ENCODE results near the gene NAA10. TPM values are rescaled to one million over a fixed set of nuclear protein-coding genes. Genes with fewer than 3 reads are reported as not detected.

Gene NAA10
- total and polyA plus RNA-seq, 3 experiments from 2014 or later: 105 to 162 (median 160) TPM

DNA sequence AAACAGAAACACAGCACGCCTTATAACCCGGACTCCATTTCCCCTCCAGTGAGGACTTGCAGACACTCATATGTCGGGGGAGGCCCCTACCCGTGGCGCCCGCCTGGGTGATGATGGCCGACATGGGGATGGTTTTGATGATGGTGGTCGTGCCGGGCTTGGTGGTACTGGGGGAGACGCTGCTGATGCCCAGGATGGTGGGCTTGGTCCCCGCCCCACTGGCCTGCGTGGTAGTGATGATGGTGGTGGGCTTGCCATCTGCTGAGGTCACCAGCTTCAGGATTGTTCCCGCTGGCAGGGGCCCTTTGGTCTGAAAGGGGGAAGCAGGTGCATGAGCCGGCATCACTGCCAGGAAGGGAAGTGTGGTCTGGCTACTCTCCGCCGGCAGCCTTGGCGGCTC, 22.4 kb upstream of the NAA10 start:
- H3K27ac Mint-ChIP-seq: no peak overlapping the region

GRCh38 chrX:153956044-153956907, 21.4 kb upstream of the NAA10 start:
- Histone ChIP-seq H3K27ac (ENCODE audit: low read depth, low read length) (no peak overlapping the region), H3K4me3 (ENCODE audit: low read length) (no peak overlapping the region), H3K36me3 (ENCODE audit: insufficient read depth, low read length) (peaks cover 16% of the 10 kb centered on the region), H3K9me3 (ENCODE audit: low read length) (no peaks in the 10 kb centered on the region), H3K27me3 (ENCODE audit: insufficient read depth, low read length, poor library complexity, severe bottlenecking) (no peaks in the 10 kb centered on the region), H3K4me1 (ENCODE audit: insufficient read depth, low read length) (peaks cover 7% of the 10 kb centered on the region)
- Mint-ChIP-seq H3K9me3 (no peaks in the 10 kb centered on the region), H3K27me3 (no peaks in the 10 kb centered on the region), H3K4me3 (no peak overlapping the region), H3K36me3 (peaks cover 0 to 80% (median 12%) of the 10 kb centered on the region in 3 donors), H3K4me1 (peaks cover 0 to 8% (median 6%) of the 10 kb centered on the region in 3 donors), H3K27ac (peak overlapping the region in 1 of 8 donors; percentile 42)
- DNase-seq: no peak
- ChIA-PET POLR2A (interaction anchor here (0.9 to 1.4 kb wide), 2 partner anchors 12 to 31 kb away, joined by 3 to 4 read pairs; no protein-coding TSS in a partner anchor), CTCF (no interaction called here)

More for the DNA sequence above, 22.4 kb upstream of the NAA10 start:
- CTCF ChIA-PET: interaction anchor here (1.0 kb wide), 1 partner anchor 10 kb away, joined by 3 read pairs; no protein-coding TSS in a partner anchor
- Histone ChIP-seq H3K4me1 (ENCODE audit: insufficient read depth, low read length) (peaks cover 7% of the 10 kb centered on the region), H3K36me3 (ENCODE audit: insufficient read depth, low read length) (peaks cover 20% of the 10 kb centered on the region), H3K27me3 (ENCODE audit: insufficient read depth, low read length, poor library complexity, severe bottlenecking) (no peaks in the 10 kb centered on the region), H3K9me3 (ENCODE audit: low read length) (no peaks in the 10 kb centered on the region), H3K27ac (ENCODE audit: low read depth, low read length) (no peak overlapping the region), H3K4me3 (ENCODE audit: low read length) (no peak overlapping the region)
- POLR2A ChIA-PET: interaction anchor here (1.4 kb wide), 1 partner anchor 32 kb away, joined by 4 read pairs; no protein-coding TSS in a partner anchor
- H3K9me3 Mint-ChIP-seq: no peaks in the 10 kb centered on the region
- H3K4me1 Mint-ChIP-seq: peaks cover 0 to 8% (median 4%) of the 10 kb centered on the region in 3 donors
- no peak for DNase-seq
- H3K4me3 Mint-ChIP-seq: no peak overlapping the region
- peaks cover 0 to 87% (median 10%) of the 10 kb centered on the region in 3 donors for H3K36me3 Mint-ChIP-seq
- no peaks in the 10 kb centered on the region for H3K27me3 Mint-ChIP-seq

- ChIA-PET CTCF (no interaction called here), POLR2A (interaction anchor here (0.9 kb wide), 1 partner anchor 13 kb away, joined by 3 read pairs; no protein-coding TSS in a partner anchor)
- H3K4me1 ChIP-seq (ENCODE audit: insufficient read depth, low read length): peaks cover 7% of the 10 kb centered on the region
- peaks cover 21% of the 10 kb centered on the region for H3K36me3 ChIP-seq (ENCODE audit: insufficient read depth, low read length)
- Mint-ChIP-seq H3K27me3 (no peaks in the 10 kb centered on the region), H3K4me3 (peak overlapping the region in 1 of 7 donors; percentile 10), H3K9me3 (no peaks in the 10 kb centered on the region), H3K27ac (peak overlapping the region in 2 of 8 donors; percentile 68 to 75), H3K36me3 (peaks cover 0 to 80% (median 14%) of the 10 kb centered on the region in 3 donors), H3K4me1 (peaks cover 0 to 8% (median 4%) of the 10 kb centered on the region in 3 donors)
- no peak overlapping the region for H3K4me3 ChIP-seq (ENCODE audit: low read length)
- DNase-seq: no peak
- H3K27ac ChIP-seq (ENCODE audit: low read depth, low read length): no peak overlapping the region
- H3K27me3 ChIP-seq (ENCODE audit: insufficient read depth, low read length, poor library complexity, severe bottlenecking): no peaks in the 10 kb centered on the region
- no peaks in the 10 kb centered on the region for H3K9me3 ChIP-seq (ENCODE audit: low read length)
These were observed 20.4 kb upstream of the NAA10 start for GRCh38 chrX:153955228-153955732.

GRCh38 chrX:153954558-153955227, 19.9 kb upstream of the NAA10 start:
- Mint-ChIP-seq H3K4me3 (peak overlapping the region in 1 of 7 donors; percentile 63), H3K4me1 (peaks cover 0 to 8% (median 4%) of the 10 kb centered on the region in 3 donors)
- CTCF ChIA-PET: no interaction called here

DNA sequence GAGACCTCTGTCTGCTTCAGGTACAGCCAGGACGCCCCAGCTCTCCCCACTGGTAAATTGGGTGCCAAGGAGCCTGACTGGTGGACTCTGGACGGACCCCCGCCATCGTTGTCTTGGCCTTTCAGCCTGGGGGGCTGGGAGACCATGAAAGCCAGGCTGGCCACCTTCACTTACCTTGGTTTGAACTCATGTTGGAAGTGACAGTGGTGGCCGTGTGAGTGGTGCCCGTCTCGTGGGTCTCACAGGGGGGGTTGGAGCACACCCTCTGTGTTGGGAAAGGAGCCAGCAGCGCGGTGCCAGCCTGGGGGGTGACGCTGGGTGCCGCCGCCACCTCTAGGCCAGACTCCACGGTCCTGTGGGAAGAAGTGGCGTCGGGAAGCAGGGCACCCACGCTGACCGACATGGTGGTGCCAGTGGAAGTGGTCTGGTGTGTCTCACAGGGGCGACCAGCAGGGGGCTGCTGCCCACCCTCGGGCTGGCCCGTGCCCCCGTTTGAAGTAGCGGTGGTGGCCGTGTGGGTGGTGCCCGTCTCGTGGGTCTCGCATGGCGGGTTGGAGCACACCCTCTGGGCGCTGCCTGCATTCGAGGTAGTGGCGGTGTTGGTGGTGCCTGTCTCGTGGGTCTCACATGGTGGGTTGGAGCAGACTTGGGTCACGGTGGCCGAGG, 19.2 kb upstream of the NAA10 start:
- CTCF ChIA-PET: interaction anchor here (0.6 to 10.4 kb wide), 4 partner anchors 10 to 537 kb away, joined by 3 to 230 read pairs (median 3); partner anchors contain the start of genes ARHGAP4 and SLC10A3
- Histone ChIP-seq H3K27me3 (ENCODE audit: insufficient read depth, low read length, poor library complexity, severe bottlenecking) (no peaks in the 10 kb centered on the region), H3K4me3 (ENCODE audit: low read length) (no peak overlapping the region), H3K9me3 (ENCODE audit: low read length) (no peaks in the 10 kb centered on the region), H3K36me3 (ENCODE audit: insufficient read depth, low read length) (peaks cover 21% of the 10 kb centered on the region), H3K4me1 (ENCODE audit: insufficient read depth, low read length) (peaks cover 7% of the 10 kb centered on the region), H3K27ac (ENCODE audit: low read depth, low read length) (no peak overlapping the region)
- POLR2A ChIA-PET: no interaction called here
- H3K4me1 Mint-ChIP-seq: peaks cover 0 to 8% (median 7%) of the 10 kb centered on the region in 3 donors
- H3K36me3 Mint-ChIP-seq: peaks cover 0 to 75% (median 15%) of the 10 kb centered on the region in 3 donors
- no peak overlapping the region for H3K4me3 Mint-ChIP-seq
- DNase-seq: no peak
- H3K9me3 Mint-ChIP-seq: no peaks in the 10 kb centered on the region
- no peaks in the 10 kb centered on the region for H3K27me3 Mint-ChIP-seq
- peak overlapping the region in 2 of 8 donors; percentile 23 to 63 for H3K27ac Mint-ChIP-seq

More at GRCh38 chrX:153954558-153955227, 19.9 kb upstream of the NAA10 start:
- no peak for DNase-seq
- Histone ChIP-seq H3K27me3 (ENCODE audit: insufficient read depth, low read length, poor library complexity, severe bottlenecking) (no peaks in the 10 kb centered on the region), H3K36me3 (ENCODE audit: insufficient read depth, low read length) (peaks cover 21% of the 10 kb centered on the region), H3K4me3 (ENCODE audit: low read length) (no peak overlapping the region), H3K9me3 (ENCODE audit: low read length) (no peaks in the 10 kb centered on the region), H3K4me1 (ENCODE audit: insufficient read depth, low read length) (peaks cover 7% of the 10 kb centered on the region), H3K27ac (ENCODE audit: low read depth, low read length) (no peak overlapping the region)
- peaks cover 0 to 77% (median 15%) of the 10 kb centered on the region in 3 donors for H3K36me3 Mint-ChIP-seq
- H3K27me3 Mint-ChIP-seq: no peaks in the 10 kb centered on the region
- no peaks in the 10 kb centered on the region for H3K9me3 Mint-ChIP-seq
- POLR2A ChIA-PET: no interaction called here
- H3K27ac Mint-ChIP-seq: peak overlapping the region in 3 of 8 donors; percentile 23 to 75 (median 63)

DNA sequence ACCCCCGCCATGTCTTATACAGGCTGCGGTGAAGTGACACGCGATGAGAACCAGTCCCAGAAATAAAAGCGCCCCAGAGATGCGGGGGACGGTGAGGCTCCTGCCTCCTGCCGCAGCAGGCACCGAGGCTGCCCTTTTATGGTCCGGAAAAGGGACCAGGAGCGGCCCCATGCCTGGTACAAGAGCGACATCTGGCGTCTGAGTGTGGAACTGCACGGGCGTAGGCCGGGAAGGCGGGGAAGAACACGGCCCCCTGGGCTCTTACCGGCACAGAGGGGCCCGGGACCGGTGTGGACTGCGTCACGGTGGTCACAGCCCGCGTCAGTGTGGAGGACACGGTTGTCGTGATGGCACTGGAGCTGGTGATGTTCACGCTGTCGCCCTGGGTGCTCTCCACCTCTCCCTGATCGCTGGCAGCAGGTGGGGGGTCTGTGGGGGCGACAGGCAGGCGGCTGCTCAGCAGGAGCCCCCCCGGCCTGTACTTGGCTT, 18.5 kb upstream of the NAA10 start:
- Mint-ChIP-seq H3K9me3 (no peaks in the 10 kb centered on the region), H3K27ac (peak overlapping the region in 6 of 8 donors; percentile 29 to 78 (median 54)), H3K4me1 (peaks cover 2 to 14% (median 8%) of the 10 kb centered on the region in 3 donors), H3K36me3 (peaks cover 0 to 70% (median 13%) of the 10 kb centered on the region in 3 donors), H3K27me3 (no peaks in the 10 kb centered on the region), H3K4me3 (peak overlapping the region in 1 of 7 donors; percentile 13)
- H3K27me3 ChIP-seq (ENCODE audit: insufficient read depth, low read length, poor library complexity, severe bottlenecking): no peaks in the 10 kb centered on the region
- ChIA-PET CTCF (interaction anchor here (0.6 to 10.4 kb wide), 5 partner anchors 11 to 537 kb away, joined by 3 to 230 read pairs (median 3); partner anchors contain the start of genes ARHGAP4, PLXNB3 and SLC10A3), POLR2A (no interaction called here)
- no peaks in the 10 kb centered on the region for H3K9me3 ChIP-seq (ENCODE audit: low read length)
- no peak overlapping the region for H3K4me3 ChIP-seq (ENCODE audit: low read length)
- H3K4me1 ChIP-seq (ENCODE audit: insufficient read depth, low read length): peaks cover 7% of the 10 kb centered on the region
- peak; percentile 65 to 84 (median 75) for DNase-seq
- no peak overlapping the region for H3K27ac ChIP-seq (ENCODE audit: low read depth, low read length)
- peaks cover 21% of the 10 kb centered on the region for H3K36me3 ChIP-seq (ENCODE audit: insufficient read depth, low read length)

DNA sequence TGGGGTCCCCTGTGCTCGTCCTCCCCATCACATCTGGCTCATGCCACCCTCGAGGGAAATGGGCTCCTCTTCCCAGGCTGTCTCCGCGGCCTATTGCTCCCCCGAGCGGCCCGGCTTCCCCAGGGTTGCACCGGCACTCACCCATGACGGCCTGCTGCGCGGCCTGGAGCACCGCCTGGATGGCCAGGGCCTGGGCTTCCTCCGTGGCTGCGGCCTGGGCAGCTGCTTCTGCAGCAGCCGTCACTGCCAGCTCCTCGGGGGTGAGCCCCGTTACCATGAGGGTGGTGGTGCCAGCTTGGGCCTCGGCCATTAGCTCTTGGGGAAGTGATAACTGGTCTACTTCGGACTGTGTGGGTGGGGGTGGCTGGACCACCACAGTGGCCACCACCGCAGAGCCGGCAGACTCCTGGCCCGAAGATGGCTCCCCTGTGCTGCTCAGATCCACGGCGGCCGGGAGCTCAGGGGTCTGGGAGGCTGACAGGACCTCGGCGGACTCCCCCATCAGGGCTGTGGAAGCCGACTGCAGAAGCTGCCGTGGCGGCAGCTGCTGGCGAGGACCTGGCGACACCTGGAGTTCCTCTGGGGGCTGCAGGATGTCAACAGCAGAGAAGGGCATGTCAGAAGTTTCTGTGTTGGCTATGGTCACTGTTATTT, 17.7 kb upstream of the NAA10 start:
- H3K4me3 Mint-ChIP-seq: no peak overlapping the region
- peaks cover 6 to 16% (median 13%) of the 10 kb centered on the region in 3 donors for H3K4me1 Mint-ChIP-seq
- ChIA-PET CTCF (interaction anchor here (0.9 to 10.4 kb wide), 2 partner anchors 27 to 188 kb away, joined by 3 to 230 read pairs; partner anchors contain the start of genes ARHGAP4 and PLXNB3), POLR2A (no interaction called here)
- H3K9me3 ChIP-seq (ENCODE audit: low read length): no peaks in the 10 kb centered on the region
- no peak overlapping the region for H3K27ac ChIP-seq (ENCODE audit: low read depth, low read length)
- peaks cover 21% of the 10 kb centered on the region for H3K36me3 ChIP-seq (ENCODE audit: insufficient read depth, low read length)
- H3K27me3 Mint-ChIP-seq: no peaks in the 10 kb centered on the region
- DNase-seq: no peak
- H3K36me3 Mint-ChIP-seq: peaks cover 0 to 63% (median 13%) of the 10 kb centered on the region in 3 donors
- peaks cover 9% of the 10 kb centered on the region for H3K4me1 ChIP-seq (ENCODE audit: insufficient read depth, low read length)
- H3K4me3 ChIP-seq (ENCODE audit: low read length): no peak overlapping the region
- H3K27ac Mint-ChIP-seq: peak overlapping the region in 2 of 8 donors; percentile 43 to 76
- no peaks in the 10 kb centered on the region for H3K9me3 Mint-ChIP-seq
- no peaks in the 10 kb centered on the region for H3K27me3 ChIP-seq (ENCODE audit: insufficient read depth, low read length, poor library complexity, severe bottlenecking)

All from CD8-positive, alpha-beta memory T cell (primary cell).